NOMO-1 (cell line): ENCODE results near the gene MED8.

Source experiments
- DNase-seq, 2 experiments: peaks; one replicate each; lab custom pipeline; 2025; ENCODE audit not compliant: unreplicated experiment in 2 of 2; lab: John Stamatoyannopoulos, UW

Gene MED8

DNA sequence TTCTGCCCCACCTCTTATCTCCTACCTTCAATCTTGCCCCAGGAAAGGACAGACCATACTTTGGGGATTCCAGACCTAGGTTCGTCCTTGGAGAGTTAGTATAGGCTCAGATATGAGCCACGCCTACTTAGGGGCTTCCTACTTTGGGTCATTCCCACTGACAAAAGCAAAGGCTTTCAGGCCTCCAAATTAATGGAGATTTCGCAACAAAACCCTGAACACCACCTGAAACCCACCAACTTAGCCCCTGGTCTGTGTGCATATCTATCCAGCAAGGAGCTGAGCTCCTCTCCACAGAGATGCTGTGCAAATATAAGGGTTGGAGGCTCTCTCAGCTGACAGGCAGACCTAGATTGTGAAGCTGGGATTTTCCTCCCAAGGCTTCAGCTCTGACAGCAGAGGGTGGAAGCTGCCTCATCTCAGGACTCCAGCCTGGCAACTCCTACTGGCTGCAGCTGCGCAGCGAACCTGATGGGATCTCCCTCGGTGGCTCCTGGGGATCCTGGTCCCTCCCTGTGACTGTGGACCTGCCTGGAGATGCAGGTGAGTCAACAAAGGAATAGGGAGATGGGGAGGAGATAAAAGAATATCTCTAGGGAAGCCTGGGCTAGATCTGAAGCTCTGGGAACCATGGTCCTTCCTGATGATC lies 49.9 kb downstream of the MED8 start:
- DNase-seq, result no peak

GRCh38 chr1:43338001-43338400 lies 51.6 kb downstream of the MED8 start:
- no peak for DNase-seq

GRCh38 chr1:43337588-43337987 lies 52.0 kb downstream of the MED8 start, which contains the start of gene MPL:
MPL (plus strand) TSS chr1:43337818; CDS start chr1:43337849, 31 bp downstream.
- DNase-seq, result no peak

- DNase-seq, result no peak
Measured at GRCh38 chr1:43334453-43335205, 55.0 kb downstream of the MED8 start.
